CD4-positive, alpha-beta T cell treated with Interleukin-15 for 1 hour (primary cell): Measurements from ENCODE around the gene KDM1B.

Source experiments
- DNase-seq: peaks from one replicate; pipeline ENCODE4 v3.0.0-alpha.2; 2020

The KDM1B gene

DNA sequence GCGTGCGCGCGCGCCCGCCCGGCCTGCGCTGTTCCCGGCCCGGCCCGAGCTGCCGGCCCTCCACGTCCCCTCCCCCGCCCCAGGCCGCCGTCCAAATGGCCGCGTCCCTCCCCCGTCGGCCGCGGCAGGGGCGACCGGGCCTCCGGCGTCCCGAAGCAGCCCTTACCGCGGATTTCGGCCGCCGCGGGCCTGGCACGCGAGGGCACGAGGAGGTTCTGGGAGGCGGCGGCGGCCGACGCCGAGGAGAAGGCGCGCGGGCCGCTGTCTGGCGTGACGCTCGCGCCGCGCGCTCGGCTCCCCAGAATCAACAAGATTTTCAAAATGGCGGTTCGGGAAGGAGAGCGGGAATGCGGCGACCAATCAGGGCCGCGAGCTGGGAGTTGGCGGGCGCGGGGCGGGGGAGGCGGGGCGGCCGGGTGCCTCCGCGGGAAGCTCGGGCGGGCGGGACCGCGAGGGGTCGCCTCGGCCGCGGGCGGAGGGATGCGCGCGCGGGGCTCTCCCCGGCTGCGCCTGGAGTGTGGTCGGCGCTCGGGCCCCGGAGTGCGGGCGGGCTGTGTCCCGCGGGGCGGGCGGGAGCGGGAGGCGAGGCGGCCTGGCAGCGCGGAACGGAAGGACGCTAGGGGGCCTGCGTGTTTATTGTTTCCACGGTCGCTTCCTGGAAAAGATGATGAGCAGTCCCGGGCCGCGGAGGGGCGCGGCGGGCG lies 109.1 kb downstream of the KDM1B start, which contains the start of gene DEK:
Gene DEK (minus strand): TSS at position 312 of the 704 bp plus-strand sequence. CDS start 543 bp downstream, outside the sequence.
- peak; percentile 80 for DNase-seq

DNA sequence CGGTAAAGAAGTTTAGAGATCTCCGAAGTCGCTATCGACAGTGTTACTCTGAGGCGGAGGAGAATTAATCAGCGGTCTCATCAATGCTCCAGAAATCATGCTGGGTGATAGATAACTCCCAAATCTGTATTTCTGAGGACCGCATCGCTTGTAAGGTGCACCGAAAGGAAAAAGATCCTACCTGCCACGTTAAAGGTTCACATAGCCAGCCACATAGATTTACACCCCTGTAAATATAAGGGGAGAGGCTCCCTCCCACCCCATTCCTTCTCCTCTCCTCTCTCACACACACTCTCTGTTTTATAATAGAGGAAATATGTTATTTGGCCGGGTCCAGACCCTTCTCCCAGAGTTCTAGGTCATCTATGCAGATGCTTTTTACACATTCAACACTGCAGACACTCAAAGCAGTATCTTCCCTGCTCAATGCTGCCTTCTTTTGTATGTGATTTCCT lies 109.7 kb downstream of the KDM1B start:
- no peak for DNase-seq

DNA sequence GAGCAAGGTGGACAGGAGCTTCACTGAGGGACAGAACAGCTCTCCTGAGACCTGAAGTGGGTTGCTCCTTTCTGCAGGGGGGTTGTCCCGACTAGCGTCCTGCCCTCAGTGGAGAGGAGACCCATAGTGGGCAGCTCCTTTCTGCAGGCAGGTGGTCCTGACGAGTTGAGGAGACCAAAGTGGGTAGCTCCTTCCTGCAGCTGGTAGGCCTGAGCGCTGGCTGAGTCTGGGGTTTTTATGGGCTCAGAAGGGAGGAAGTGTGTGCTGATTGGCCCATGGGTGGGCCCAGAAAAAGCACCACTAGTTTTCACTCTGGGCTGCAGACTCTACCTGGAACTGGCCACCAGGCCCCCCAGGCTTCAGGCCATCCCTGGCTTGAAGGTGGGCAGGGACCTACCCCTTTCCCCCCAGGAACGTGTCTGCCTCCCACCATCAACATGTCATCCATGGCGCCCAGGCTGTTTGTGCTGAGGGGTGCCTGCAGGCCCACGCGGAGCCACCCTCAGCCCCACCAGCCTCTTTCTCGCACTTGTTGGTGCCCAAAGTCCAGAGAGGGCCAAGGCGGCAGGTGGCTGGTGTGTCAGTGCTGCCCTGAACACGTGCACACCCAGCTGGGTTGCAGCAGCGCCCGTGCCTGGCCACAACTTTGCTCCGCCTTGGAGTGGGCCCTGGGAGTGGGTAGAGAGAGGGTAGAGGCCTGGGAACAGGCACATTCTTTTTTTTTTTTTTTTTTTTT lies 110.7 kb downstream of the KDM1B start:
- no peak for DNase-seq

DNA sequence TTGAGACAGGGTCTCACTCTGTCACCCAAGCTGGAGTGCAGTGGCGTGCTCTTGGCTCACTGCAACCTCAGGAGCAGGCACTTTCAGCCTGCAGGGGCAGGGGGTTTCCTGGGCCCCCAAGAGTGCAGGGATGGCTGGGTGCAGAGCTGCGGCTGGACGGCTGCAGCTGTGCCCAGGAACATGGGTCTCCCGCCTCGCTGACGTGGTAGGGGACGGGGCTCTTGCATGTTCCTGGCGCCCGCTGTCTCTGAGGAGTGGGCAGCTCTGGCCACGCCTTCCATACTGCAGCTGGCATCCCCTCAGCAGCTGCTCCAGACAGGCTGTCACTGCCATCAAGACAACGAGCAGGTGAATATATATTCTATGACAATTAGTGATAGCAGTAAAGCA lies 111.3 kb downstream of the KDM1B start:
- no peak for DNase-seq

DNA sequence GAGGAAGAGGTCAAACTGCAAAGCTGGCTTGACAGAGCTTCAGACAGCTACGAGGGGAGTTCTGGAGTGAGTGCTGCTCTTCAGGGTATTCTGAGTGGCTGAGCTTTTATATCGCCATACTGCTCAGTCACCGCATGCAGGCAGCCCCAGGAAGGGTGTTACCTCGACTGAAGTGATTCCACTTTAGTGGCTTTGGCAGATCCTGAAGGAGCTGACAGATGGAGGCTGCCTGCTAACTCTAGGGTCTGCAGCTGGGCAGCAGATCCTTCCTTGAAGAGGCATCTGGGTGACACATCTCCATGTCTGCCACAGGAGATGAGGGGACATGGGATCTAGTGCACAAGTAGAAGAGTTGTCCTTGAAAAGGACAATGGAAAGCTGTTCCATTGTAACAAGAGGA lies 112.8 kb downstream of the KDM1B start:
- DNase-seq = no peak

DNA sequence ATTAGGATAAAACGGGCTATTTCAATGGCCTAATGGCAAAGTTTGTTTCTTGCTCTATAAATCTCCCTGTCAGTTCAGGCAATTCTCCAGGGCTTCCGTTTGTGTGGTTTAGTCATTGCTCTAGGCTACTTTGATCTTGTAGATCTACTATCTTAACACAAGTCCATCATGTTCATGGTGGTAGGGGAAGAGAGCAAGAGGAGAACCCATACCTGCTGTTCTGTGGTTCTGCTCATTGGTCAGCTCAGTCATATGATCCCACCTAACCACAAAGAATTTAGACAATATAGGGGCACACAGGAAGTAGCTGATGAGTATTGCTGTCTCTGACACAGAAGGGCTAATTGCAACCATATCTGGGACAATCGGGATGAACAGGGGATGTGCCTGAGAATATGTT lies 114.0 kb downstream of the KDM1B start:
- no peak for DNase-seq

DNA sequence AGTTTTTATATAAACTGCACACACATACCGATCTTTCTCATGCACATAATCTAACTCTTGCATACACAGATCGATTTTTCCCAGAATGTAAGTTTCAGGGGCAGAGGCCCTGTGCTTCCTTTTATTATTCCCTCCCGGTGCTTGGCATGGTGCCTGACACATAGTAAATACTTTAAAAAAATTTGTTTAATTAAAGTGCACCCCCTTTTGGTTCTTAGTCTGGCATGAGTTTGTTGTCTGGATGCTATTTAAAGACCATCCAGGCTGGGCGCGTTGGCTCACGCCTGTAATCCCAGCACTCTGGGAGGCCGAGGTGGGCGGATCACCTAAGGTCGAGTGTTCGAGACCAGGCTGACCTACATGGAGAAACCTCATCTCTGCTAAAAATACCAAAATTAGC lies 114.5 kb downstream of the KDM1B start:
- no peak for DNase-seq

DNA sequence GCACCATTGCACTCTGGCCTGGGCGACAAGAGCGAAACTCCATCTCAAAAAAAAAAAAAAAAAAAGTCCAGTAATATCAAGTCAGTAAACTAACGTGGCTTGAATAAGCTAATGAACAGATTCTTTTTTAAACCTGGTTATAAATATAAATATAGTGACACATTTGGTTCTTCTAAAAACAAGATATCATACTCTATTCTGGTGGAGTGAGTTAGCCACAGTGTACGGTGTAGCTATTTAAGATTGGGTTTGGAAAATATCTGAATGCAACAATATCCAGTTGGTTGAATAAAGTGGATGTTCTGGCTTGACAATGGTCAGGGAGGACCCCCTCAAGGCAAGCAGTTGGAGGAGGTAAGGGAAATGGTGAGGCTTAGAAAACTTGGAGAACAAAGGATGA lies 115.0 kb downstream of the KDM1B start:
- DNase-seq = no peak
